Measurements from ENCODE around the gene CCR4. TPM values are rescaled to one million over a fixed set of nuclear protein-coding genes. Genes with fewer than 3 reads are reported as not detected.
"Not testable (repeated sequence)": the region's sequence is repeated elsewhere in the genome, so short reads cannot be mapped to it uniquely, and the experiment has no call there.

The CCR4 gene
- polyA plus RNA-seq, 6 donors from 2014 or later = 0.08 to 0.27 (median 0.16) TPM; not detected in 2

- ATAC-seq (ENCODE audit: low read depth in 2 of 2) = no peak
Measured at GRCh38 chr3:32973982-32974381, 22.5 kb downstream of the CCR4 start.

GRCh38 chr3:32975891-32976595 lies 24.6 kb downstream of the CCR4 start:
- Mint-ChIP-seq H3K36me3 (no peaks in the 10 kb centered on the region), H3K4me1 (peaks cover 0 to 9% (median 0%) of the 10 kb centered on the region in 3 donors), H3K4me3 (no peak overlapping the region), H3K27ac (peak overlapping the region in 1 of 6 donors; percentile 49), H3K9me3 (no peaks in the 10 kb centered on the region), H3K27me3 (peaks cover 0 to 4% (median 0%) of the 10 kb centered on the region in 3 donors)
- DNase-seq = no peak
- no peak for ATAC-seq (ENCODE audit: low read depth in 2 of 2)

More at GRCh38 chr3:32973982-32974381, 22.5 kb downstream of the CCR4 start:
- peaks cover 0 to 9% (median 0%) of the 10 kb centered on the region in 3 donors for H3K4me1 Mint-ChIP-seq
- no peaks in the 10 kb centered on the region for H3K9me3 Mint-ChIP-seq
- no peaks in the 10 kb centered on the region for H3K36me3 Mint-ChIP-seq
- no peak overlapping the region for H3K27ac Mint-ChIP-seq
- no peak overlapping the region for H3K4me3 Mint-ChIP-seq
- H3K27me3 Mint-ChIP-seq = peaks cover 0 to 4% (median 0%) of the 10 kb centered on the region in 3 donors
- no peak for DNase-seq

- Mint-ChIP-seq H3K27ac (no peak overlapping the region), H3K4me1 (peaks cover 0 to 9% (median 0%) of the 10 kb centered on the region in 3 donors), H3K36me3 (no peaks in the 10 kb centered on the region), H3K4me3 (no peak overlapping the region), H3K9me3 (no peaks in the 10 kb centered on the region), H3K27me3 (no peaks in the 10 kb centered on the region)
- ATAC-seq (ENCODE audit: low read depth in 2 of 2) (no peak), DNase-seq (no peak)
Measured at GRCh38 chr3:32977861-32978260, 26.4 kb downstream of the CCR4 start.

GRCh38 chr3:32978331-32978730 lies 26.9 kb downstream of the CCR4 start:
- no peaks in the 10 kb centered on the region for H3K9me3 Mint-ChIP-seq
- DNase-seq = no peak

GRCh38 chr3:32983124-32983523 lies 31.7 kb downstream of the CCR4 start:
- Mint-ChIP-seq H3K4me3 (no peak overlapping the region), H3K9me3 (peaks cover 0 to 4% (median 0%) of the 10 kb centered on the region in 7 donors), H3K27ac (no peak overlapping the region), H3K27me3 (peaks cover 0 to 10% (median 0%) of the 10 kb centered on the region in 3 donors), H3K4me1 (no peaks in the 10 kb centered on the region), H3K36me3 (peaks cover 0 to 8% of the 10 kb centered on the region in 2 donors)
- ATAC-seq (ENCODE audit: low read depth in 2 of 2) = no peak
- no peak for DNase-seq

More at GRCh38 chr3:32978331-32978730, 26.9 kb downstream of the CCR4 start:
- Mint-ChIP-seq H3K36me3 (no peaks in the 10 kb centered on the region), H3K4me1 (peaks cover 0 to 9% (median 0%) of the 10 kb centered on the region in 3 donors), H3K27ac (peak overlapping the region in 1 of 6 donors; percentile 1), H3K4me3 (no peak overlapping the region), H3K27me3 (no peaks in the 10 kb centered on the region)
- ATAC-seq (ENCODE audit: low read depth in 2 of 2) = no peak

- H3K4me1 Mint-ChIP-seq; H3K9me3 Mint-ChIP-seq; H3K36me3 Mint-ChIP-seq; H3K27ac Mint-ChIP-seq; H3K4me3 Mint-ChIP-seq; DNase-seq; ATAC-seq (ENCODE audit: low read depth in 2 of 2): not testable (repeated sequence)
- H3K27me3 Mint-ChIP-seq = peaks cover 0 to 10% (median 0%) of the 10 kb centered on the region in 3 donors
Measured at GRCh38 chr3:32984918-32985317, 33.5 kb downstream of the CCR4 start.

- DNase-seq = no peak
- H3K4me1 Mint-ChIP-seq = peaks cover 0 to 9% (median 4%) of the 10 kb centered on the region in 3 donors
- peaks cover 4 to 8% of the 10 kb centered on the region in 2 donors for H3K36me3 Mint-ChIP-seq
- no peak overlapping the region for H3K27ac Mint-ChIP-seq
- no peak overlapping the region for H3K4me3 Mint-ChIP-seq
- peaks cover 0 to 10% (median 0%) of the 10 kb centered on the region in 3 donors for H3K27me3 Mint-ChIP-seq
- ATAC-seq (ENCODE audit: low read depth in 2 of 2) = no peak
- peaks cover 0 to 4% (median 0%) of the 10 kb centered on the region in 7 donors for H3K9me3 Mint-ChIP-seq
Measured at GRCh38 chr3:32989171-32989570, 37.7 kb downstream of the CCR4 start.

- H3K36me3 Mint-ChIP-seq = peaks cover 4 to 8% of the 10 kb centered on the region in 2 donors
- H3K4me3 Mint-ChIP-seq = no peak overlapping the region
- peaks cover 0 to 4% (median 0%) of the 10 kb centered on the region in 7 donors for H3K9me3 Mint-ChIP-seq
- H3K27ac Mint-ChIP-seq = no peak overlapping the region
- ATAC-seq (ENCODE audit: low read depth in 2 of 2) (no peak), DNase-seq (no peak)
- H3K4me1 Mint-ChIP-seq = peaks cover 0 to 9% (median 4%) of the 10 kb centered on the region in 3 donors
- peaks cover 0 to 10% (median 0%) of the 10 kb centered on the region in 3 donors for H3K27me3 Mint-ChIP-seq
Measured at GRCh38 chr3:32990116-32990515, 38.7 kb downstream of the CCR4 start.

GRCh38 chr3:32991781-32992180 lies 40.3 kb downstream of the CCR4 start:
- Mint-ChIP-seq H3K4me3 (no peak overlapping the region), H3K4me1 (peaks cover 0 to 9% (median 4%) of the 10 kb centered on the region in 3 donors), H3K9me3 (peaks cover 0 to 3% (median 0%) of the 10 kb centered on the region in 7 donors), H3K27me3 (peaks cover 0 to 9% (median 0%) of the 10 kb centered on the region in 3 donors), H3K36me3 (peaks cover 4 to 6% of the 10 kb centered on the region in 2 donors), H3K27ac (no peak overlapping the region)
- DNase-seq (no peak), ATAC-seq (ENCODE audit: low read depth in 2 of 2) (no peak)

- DNase-seq = no peak
- ATAC-seq (ENCODE audit: low read depth in 2 of 2) = no peak
- no peaks in the 10 kb centered on the region for H3K9me3 Mint-ChIP-seq
- peaks cover 0 to 9% (median 4%) of the 10 kb centered on the region in 3 donors for H3K4me1 Mint-ChIP-seq
- peaks cover 0 to 4% (median 0%) of the 10 kb centered on the region in 3 donors for H3K27me3 Mint-ChIP-seq
- no peak overlapping the region for H3K27ac Mint-ChIP-seq
- no peak overlapping the region for H3K4me3 Mint-ChIP-seq
- H3K36me3 Mint-ChIP-seq = peaks cover under 1 to 4% of the 10 kb centered on the region in 2 donors
Measured at GRCh38 chr3:32992310-32992686, 40.9 kb downstream of the CCR4 start.

GRCh38 chr3:32994045-32994444 lies 42.6 kb downstream of the CCR4 start:
- no peak overlapping the region for H3K4me3 Mint-ChIP-seq
- no peaks in the 10 kb centered on the region for H3K9me3 Mint-ChIP-seq
- H3K4me1 Mint-ChIP-seq = peaks cover 4 to 9% (median 6%) of the 10 kb centered on the region in 3 donors
- DNase-seq = no peak
- H3K27ac Mint-ChIP-seq = peak overlapping the region in 2 of 6 donors; percentile 17 to 77
- peaks cover 0 to 10% of the 10 kb centered on the region in 2 donors for H3K36me3 Mint-ChIP-seq
- H3K27me3 Mint-ChIP-seq = no peaks in the 10 kb centered on the region
- no peak for ATAC-seq (ENCODE audit: low read depth in 2 of 2)

- Mint-ChIP-seq H3K4me1 (peaks cover 4 to 9% (median 6%) of the 10 kb centered on the region in 3 donors), H3K27me3 (no peaks in the 10 kb centered on the region), H3K9me3 (no peaks in the 10 kb centered on the region), H3K36me3 (peaks cover 0 to 10% of the 10 kb centered on the region in 2 donors), H3K4me3 (no peak overlapping the region), H3K27ac (peak overlapping the region in 1 of 6 donors; percentile 51)
- DNase-seq = no peak
- no peak for ATAC-seq (ENCODE audit: low read depth in 2 of 2)
Measured at GRCh38 chr3:32995098-32995497, 43.7 kb downstream of the CCR4 start.

GRCh38 chr3:32996048-32996754 lies 44.8 kb downstream of the CCR4 start:
- Mint-ChIP-seq H3K36me3 (peaks cover 7 to 10% of the 10 kb centered on the region in 2 donors), H3K9me3 (no peaks in the 10 kb centered on the region), H3K4me1 (peaks cover 9% of the 10 kb centered on the region in 3 donors), H3K4me3 (no peak overlapping the region), H3K27ac (peak overlapping the region in 1 of 6 donors; percentile 32), H3K27me3 (no peaks in the 10 kb centered on the region)
- DNase-seq (no peak), ATAC-seq (ENCODE audit: low read depth in 2 of 2) (no peak)
